B cell (primary cell): ENCODE results near the gene ZIC5. TPM values are rescaled to one million over a fixed set of nuclear protein-coding genes. Genes with fewer than 3 reads are reported as not detected.

Source experiments
- ATAC-seq: fragments of 200-7000 bp; cut with Tn5 transposase; one replicate; pipeline ENCODE4 v1.10.0; 2021; ENCODE audit warnings: low read depth, mild to moderate bottlenecking, moderate number of reproducible peaks, moderate library complexity
- CTCF ChIA-PET: fragments of 350-600 bp; sonication (Branson Sonifier 250); formaldehyde crosslinking; loops from one replicate; lab custom pipeline; 2021; ENCODE audit warnings: antibody characterized with exemption, inconsistent platforms; lab: Charles Lee
- POLR2A ChIA-PET: fragments of 350-600 bp; sonication (Branson Sonifier 250); formaldehyde crosslinking; loops from one replicate; lab custom pipeline; 2021; ENCODE audit warnings: antibody characterized with exemption; lab: Charles Lee
- DNase-seq: peaks from one replicate; pipeline ENCODE4 v3.0.0; 2013
- H2AFZ ChIP-seq: 2 replicates; pipeline ENCODE4 v1.6.1; 2012; ENCODE audit warnings: mild to moderate bottlenecking, low read depth, low read length; ENCODE audit not compliant: insufficient read depth, poor library complexity, severe bottlenecking
- H3K27ac ChIP-seq, 2 donors: 1 replicate in 1 of 2; 2 replicates in 1 of 2; pipeline ENCODE4 v1.5.1; 2012 to 2013; ENCODE audit warnings: low read length in 2 of 2, mild to moderate bottlenecking in 2 of 2, moderate library complexity in 1 of 2
- H3K27me3 ChIP-seq, 4 experiments: fragments of 200-600 bp in 1 of 4; sonication (generic) in 1 of 4; replicated peaks in 1 of 4; 1 replicate in 2 of 4; 2 replicates in 2 of 4; pipeline versions ENCODE4 v1.6.1 to v1.7.0; 2013 to 2016; ENCODE audit warnings: low read length in 3 of 4, mild to moderate bottlenecking in 2 of 4, mixed read lengths in 1 of 4, moderate library complexity in 1 of 4; ENCODE audit not compliant: insufficient read depth in 4 of 4, control insufficient read depth in 3 of 4; ENCODE audit errors: control extremely low read depth in 1 of 4
- H3K36me3 ChIP-seq, 2 experiments: replicated peaks in 1 of 2; 1 replicate in 1 of 2; 2 replicates in 1 of 2; pipeline versions ENCODE4 v1.6.1 to v1.7.1; 2013; ENCODE audit warnings: low read length in 1 of 2; ENCODE audit not compliant: insufficient read depth in 2 of 2, control insufficient read depth in 1 of 2; ENCODE audit errors: control extremely low read depth in 1 of 2, extremely low read depth in 1 of 2
- H3K4me1 ChIP-seq, 2 donors: fragments of 200-600 bp in 1 of 2; sonication (generic) in 1 of 2; 1 replicate in 1 of 2; 2 replicates in 1 of 2; pipeline versions ENCODE4 v1.5.1 to v1.6.1; 2013 to 2017; ENCODE audit warnings: low read length in 2 of 2; ENCODE audit not compliant: control insufficient read depth in 2 of 2, insufficient read depth in 2 of 2
- H3K4me2 ChIP-seq: replicated peaks from 2 replicates; pipeline ENCODE3; 2012; ENCODE audit warnings: mild to moderate bottlenecking, low read depth, low read length; ENCODE audit not compliant: poor library complexity, severe bottlenecking
- H3K4me3 ChIP-seq, 5 experiments: fragments of 200-600 bp in 1 of 5; sonication (generic) in 1 of 5; 1 replicate in 3 of 5; 2 replicates in 2 of 5; pipeline versions ENCODE4 v1.5.1 to v1.7.0; 2011 to 2016; ENCODE audit warnings: low read length in 4 of 5, mild to moderate bottlenecking in 4 of 5, low read depth in 2 of 5, control low read depth in 1 of 5, moderate library complexity in 1 of 5; ENCODE audit not compliant: insufficient read depth in 1 of 5; ENCODE audit errors: control extremely low read depth in 1 of 5, extremely low read depth in 1 of 5
- H3K79me2 ChIP-seq: fragments of 200-600 bp; sonication (generic); one replicate; pipeline ENCODE4 v1.6.0; 2016; ENCODE audit warnings: low read length; ENCODE audit not compliant: control insufficient read depth, insufficient read depth
- H3K9ac ChIP-seq: fragments of 200-600 bp; sonication (generic); 2 replicates; pipeline ENCODE4 v1.6.1; 2017; ENCODE audit warnings: mild to moderate bottlenecking, low read length, moderate library complexity
- H3K9me3 ChIP-seq, 3 donors: one replicate each; pipeline versions ENCODE4 v1.6.1 to v1.7.1; 2013; ENCODE audit warnings: low read length in 2 of 3; ENCODE audit not compliant: control insufficient read depth in 2 of 3, insufficient read depth in 1 of 3; ENCODE audit errors: control extremely low read depth in 1 of 3
- H4K20me1 ChIP-seq: 2 replicates; pipeline ENCODE4 v1.6.0; 2012; ENCODE audit warnings: mild to moderate bottlenecking, low read length; ENCODE audit not compliant: insufficient read depth, control insufficient read depth, poor library complexity, severe bottlenecking
- H3K27ac Mint-ChIP-seq: one replicate; pipeline ENCODE4 v1.8.0; 2021; ENCODE audit warnings: mixed read lengths
- H3K27me3 Mint-ChIP-seq: one replicate; pipeline ENCODE4 v1.8.0; 2021; ENCODE audit warnings: mixed read lengths
- H3K4me1 Mint-ChIP-seq: one replicate; pipeline ENCODE4 v1.8.0; 2021; ENCODE audit warnings: mixed read lengths
- H3K4me3 Mint-ChIP-seq: one replicate; pipeline ENCODE4 v1.8.0; 2021; ENCODE audit warnings: mixed read lengths
- H3K9me3 Mint-ChIP-seq: one replicate; pipeline ENCODE4 v1.8.0; 2022; ENCODE audit warnings: mixed read lengths; ENCODE audit not compliant: insufficient read depth
- EZH2 ChIP-seq: IDR thresholded peaks from 2 replicates; pipeline ENCODE4 v1.6.1; 2012; ENCODE audit warnings: borderline replicate concordance, low read depth, mild to moderate bottlenecking, moderate library complexity, low read length; ENCODE audit not compliant: insufficient read depth, poor library complexity, severe bottlenecking
- WGBS: methylation state at CpG from one replicate; pipeline ENCODE4 v1.1.5; 2013; ENCODE audit warnings: missing lambda C conversion rate; ENCODE audit not compliant: insufficient coverage; 5-methylcytosine and 5-hydroxymethylcytosine counted together
- intact Hi-C: fragments of 100-400 bp; cut with micrococcal nuclease; formaldehyde crosslinking; loops from one replicate; pipeline ENCODE4 v1.10.0; 2022
- polyA plus RNA-seq: library from polyadenylated mRNA; depleted of rRNA; stranded (reverse); fragments of >200 nt; gene quantifications from 2 replicates; pipeline ENCODE4 v1.2.3, GENCODE V29; 2012
- total RNA-seq, 2 donors: library from RNA; stranded (reverse); fragments of 120-200 nt in 1 of 2; gene quantifications; 1 replicate in 1 of 2; 2 replicates in 1 of 2; pipeline versions ENCODE4 v1.2.3 to v1.2.4, GENCODE V29; 2013 to 2022
- TF ChIP-seq, protein P1 (sequence below): fragments of 200-600 bp; IDR thresholded peaks from one replicate; pipeline ENCODE4 v1.8.0; 2022; ENCODE audit warnings: antibody characterized with exemption, mild to moderate bottlenecking

ZIC5 gene
- total and polyA plus RNA-seq, 2 donors (not counting 1 experiment from before 2014, with no cell fraction given), result not detected

DNA sequence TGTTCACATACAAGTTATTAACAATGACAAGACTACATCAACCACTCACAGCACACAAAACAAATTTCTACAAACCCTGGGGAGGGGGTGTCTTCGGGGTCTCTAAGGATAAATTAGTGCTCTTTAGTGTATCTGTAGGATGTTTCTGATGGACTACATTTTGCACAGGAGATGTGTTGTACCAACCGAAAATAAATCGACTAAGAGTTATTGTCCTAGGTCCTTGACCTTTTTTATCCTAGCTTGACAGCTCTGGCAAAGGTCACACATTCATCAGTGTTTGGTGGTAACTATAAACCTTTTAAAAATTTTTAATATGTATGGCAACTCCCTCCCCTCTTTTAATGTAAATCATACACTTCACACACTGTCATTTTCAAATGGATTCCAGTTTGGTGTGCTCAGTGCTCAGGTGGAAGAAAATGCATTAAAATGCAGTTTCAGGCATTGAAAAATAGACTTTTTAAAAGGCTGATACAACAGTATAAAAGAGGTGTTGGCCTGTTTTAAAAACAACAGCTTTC, 7.7 kb downstream of the ZIC5 start:
- Histone ChIP-seq H3K27ac (no peak overlapping the region), H3K4me3 (no peak overlapping the region), H3K79me2 (no peaks in the 10 kb centered on the region), H3K9me3 (peaks cover 0 to 29% (median 3%) of the 10 kb centered on the region in 3 donors), H3K4me1 (peaks cover 20 to 31% of the 10 kb centered on the region in 2 donors), H3K27me3 (peaks cover 2 to 74% (median 65%) of the 10 kb centered on the region in 4 experiments), H3K9ac (no peak overlapping the region), H2AFZ (no peak overlapping the region), H3K4me2 (no peak overlapping the region), H3K36me3 (no peaks in the 10 kb centered on the region), H4K20me1 (no peaks in the 10 kb centered on the region)
- ChIA-PET POLR2A (no interaction called here), CTCF (no interaction called here)
- Mint-ChIP-seq H3K9me3 (peaks cover 3% of the 10 kb centered on the region), H3K27ac (no peak overlapping the region), H3K4me3 (no peak overlapping the region), H3K4me1 (peaks cover 14% of the 10 kb centered on the region), H3K27me3 (peaks cover 69% of the 10 kb centered on the region)
- DNase-seq (no peak), ATAC-seq (no peak)
- intact Hi-C loops, result loop anchor here (5.0 kb wide), 1 partner anchor 33 kb away; no protein-coding TSS in a partner anchor
- no peak for TF ChIP-seq EZH2
- TF ChIP-seq, protein P1, sequence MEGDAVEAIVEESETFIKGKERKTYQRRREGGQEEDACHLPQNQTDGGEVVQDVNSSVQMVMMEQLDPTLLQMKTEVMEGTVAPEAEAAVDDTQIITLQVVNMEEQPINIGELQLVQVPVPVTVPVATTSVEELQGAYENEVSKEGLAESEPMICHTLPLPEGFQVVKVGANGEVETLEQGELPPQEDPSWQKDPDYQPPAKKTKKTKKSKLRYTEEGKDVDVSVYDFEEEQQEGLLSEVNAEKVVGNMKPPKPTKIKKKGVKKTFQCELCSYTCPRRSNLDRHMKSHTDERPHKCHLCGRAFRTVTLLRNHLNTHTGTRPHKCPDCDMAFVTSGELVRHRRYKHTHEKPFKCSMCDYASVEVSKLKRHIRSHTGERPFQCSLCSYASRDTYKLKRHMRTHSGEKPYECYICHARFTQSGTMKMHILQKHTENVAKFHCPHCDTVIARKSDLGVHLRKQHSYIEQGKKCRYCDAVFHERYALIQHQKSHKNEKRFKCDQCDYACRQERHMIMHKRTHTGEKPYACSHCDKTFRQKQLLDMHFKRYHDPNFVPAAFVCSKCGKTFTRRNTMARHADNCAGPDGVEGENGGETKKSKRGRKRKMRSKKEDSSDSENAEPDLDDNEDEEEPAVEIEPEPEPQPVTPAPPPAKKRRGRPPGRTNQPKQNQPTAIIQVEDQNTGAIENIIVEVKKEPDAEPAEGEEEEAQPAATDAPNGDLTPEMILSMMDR, result no peak
- 90% methylated on average over 2 of the region's 3 CpGs for WGBS

DNA sequence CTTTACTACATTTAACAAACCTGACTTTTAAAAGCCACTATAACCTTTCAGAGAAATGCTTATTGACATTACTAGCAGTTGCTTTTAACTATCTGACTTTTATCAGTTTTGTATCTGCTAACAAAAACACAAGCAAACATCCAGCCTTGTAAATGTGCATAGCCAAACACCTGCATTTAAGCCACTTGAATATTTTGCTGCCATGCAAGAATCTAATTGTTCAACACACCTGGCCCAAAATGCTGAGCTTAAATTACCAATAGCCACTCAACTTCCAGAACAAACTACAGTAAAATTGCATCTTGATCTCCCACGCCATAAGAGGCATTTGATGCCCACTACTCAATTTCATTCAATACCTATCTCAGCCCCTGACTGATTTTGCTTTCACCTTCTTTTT, 9.3 kb downstream of the ZIC5 start:
- 82% methylated on average over 1 of the region's 1 CpG for WGBS
- Mint-ChIP-seq H3K27ac (no peak overlapping the region), H3K27me3 (peaks cover 74% of the 10 kb centered on the region), H3K9me3 (no peaks in the 10 kb centered on the region), H3K4me1 (peaks cover 10% of the 10 kb centered on the region), H3K4me3 (no peak overlapping the region)
- Histone ChIP-seq H3K4me2 (no peak overlapping the region), H3K4me3 (no peak overlapping the region), H3K36me3 (no peaks in the 10 kb centered on the region), H3K9ac (no peak overlapping the region), H3K9me3 (peaks cover 2 to 34% (median 4%) of the 10 kb centered on the region in 3 donors), H3K4me1 (peaks cover 13 to 36% of the 10 kb centered on the region in 2 donors), H3K79me2 (no peaks in the 10 kb centered on the region), H3K27me3 (peaks cover 2 to 81% (median 67%) of the 10 kb centered on the region in 4 experiments), H3K27ac (no peak overlapping the region), H2AFZ (no peak overlapping the region), H4K20me1 (no peaks in the 10 kb centered on the region)
- TF ChIP-seq, protein P1, result no peak
- TF ChIP-seq EZH2, result no peak
- DNase-seq (no peak), ATAC-seq (no peak)
- ChIA-PET CTCF (no interaction called here), POLR2A (interaction anchor here (0.6 kb wide), 1 partner anchor 21 kb away, joined by 6 read pairs; no protein-coding TSS in a partner anchor)
- intact Hi-C loops, result loop anchor here (5.0 kb wide), 1 partner anchor 35 kb away; no protein-coding TSS in a partner anchor
